Left lung (tissue), 10 donors: Measurements from ENCODE around the gene DNAJB7. TPM values are rescaled to one million over a fixed set of nuclear protein-coding genes. Genes with fewer than 3 reads are reported as not detected.
A peak's percentile ranks its signal among the peaks of the same experiment; 100 is the strongest.
"Not testable (repeated sequence)": the region's sequence is repeated elsewhere in the genome, so short reads cannot be mapped to it uniquely, and the experiment has no call there.

Experiments used
- ATAC-seq: fragments of 200-7000 bp; cut with Tn5 transposase; one replicate; pipeline ENCODE4 v1.9.1; 2020; ENCODE audit warnings: moderate library complexity
- DNase-seq, 4 donors: peaks; one replicate each; pipeline ENCODE4 v3.0.0-alpha.2; 2013 to 2020
- H3K27ac ChIP-seq, 2 donors: fragments of 200-600 bp; sonication (generic) in 1 of 2; one replicate each; pipeline versions ENCODE4 v1.5.0 to v1.8.0; 2020 to 2021
- H3K27me3 ChIP-seq, 2 donors: fragments of 200-600 bp; sonication (generic) in 1 of 2; one replicate each; pipeline versions ENCODE4 v1.5.0 to v1.8.0; 2020 to 2021
- H3K36me3 ChIP-seq, 2 donors: fragments of 200-600 bp; sonication (generic) in 1 of 2; one replicate each; pipeline versions ENCODE4 v1.5.0 to v1.8.0; 2020 to 2021
- H3K4me1 ChIP-seq, 2 donors: fragments of 200-600 bp; one replicate each; pipeline ENCODE4 v1.8.0; 2021
- H3K4me3 ChIP-seq, 2 donors: fragments of 200-600 bp; sonication (generic) in 1 of 2; one replicate each; pipeline versions ENCODE4 v1.5.0 to v1.8.0; 2020 to 2021; ENCODE audit warnings: mild to moderate bottlenecking in 1 of 2
- H3K9me3 ChIP-seq, 2 donors: fragments of 200-600 bp; sonication (generic) in 1 of 2; one replicate each; pipeline versions ENCODE4 v1.5.0 to v1.8.0; 2020 to 2021
- CTCF ChIP-seq, 2 donors: fragments of 200-600 bp; sonication (generic) in 1 of 2; IDR thresholded peaks; one replicate each; pipeline versions ENCODE4 v1.5.0 to v1.8.0; 2021; ENCODE audit warnings: antibody characterized with exemption in 2 of 2
- intact Hi-C, 2 donors: fragments of 100-400 bp; cut with DNase I; formaldehyde crosslinking; loops; one replicate each; pipeline versions ENCODE4 v1.11.2 to v1.14.2; 2022
- polyA plus RNA-seq, 6 donors: library from polyadenylated mRNA; unstranded; fragments of 120-200 nt; gene quantifications; one replicate each; pipeline ENCODE4 v1.2.1, GENCODE V29; 2013; ENCODE audit not compliant: insufficient read length in 6 of 6
- total RNA-seq, 2 donors: library from RNA; stranded (reverse); fragmentation: NEBNext Ultra II Directional; extraction: Animal tissue kit (Norgen Biotek cat#: 25700); gene quantifications; one replicate each; pipeline ENCODE4 v1.2.1, GENCODE V29; 2021
- donor health status: DM: no; HTN: yes; CAD: no.
- donor health status: DM: no; HTN: no; CAD: no.

Gene DNAJB7
- total and polyA plus RNA-seq, 8 donors = 0.89 to 1.3 (median 1.1) TPM; not detected in 2

- TF ChIP-seq CTCF (IDR thresholded peaks at IDR 0.05) = no peak
- ATAC-seq (no peak), DNase-seq (no peak)
- Histone ChIP-seq H3K4me3 (no peak overlapping the region), H3K27ac (no peak overlapping the region), H3K4me1 (no peaks in the 10 kb centered on the region), H3K27me3 (no peaks in the 10 kb centered on the region), H3K9me3 (no peaks in the 10 kb centered on the region), H3K36me3 (peaks cover 0 to 98% of the 10 kb centered on the region in 2 donors)
- intact Hi-C loops = loop anchor here in 1 of 2 donors (10.0 kb wide), 1 partner anchor 306 kb away; no protein-coding TSS in a partner anchor
Observed at GRCh38 chr22:40829131-40829530, 32.8 kb downstream of the DNAJB7 start.

GRCh38 chr22:40826984-40827741, 34.8 kb downstream of the DNAJB7 start:
- Histone ChIP-seq H3K4me1 (no peaks in the 10 kb centered on the region), H3K27me3 (no peaks in the 10 kb centered on the region), H3K27ac (no peak overlapping the region), H3K9me3 (no peaks in the 10 kb centered on the region), H3K36me3 (peaks cover 0 to 96% of the 10 kb centered on the region in 2 donors), H3K4me3 (no peak overlapping the region)
- DNase-seq (no peak), ATAC-seq (no peak)
- no peak for TF ChIP-seq CTCF (IDR thresholded peaks at IDR 0.05)
- intact Hi-C loops = loop anchor here in 1 of 2 donors (10.0 kb wide), 1 partner anchor 308 kb away; no protein-coding TSS in a partner anchor

GRCh38 chr22:40826292-40826691, 35.6 kb downstream of the DNAJB7 start:
- not testable (repeated sequence) for H3K4me3 ChIP-seq, H3K27me3 ChIP-seq, H3K4me1 ChIP-seq, H3K27ac ChIP-seq, ATAC-seq, DNase-seq, H3K9me3 ChIP-seq
- intact Hi-C loops = loop anchor here in 1 of 2 donors (10.0 kb wide), 1 partner anchor 309 kb away; no protein-coding TSS in a partner anchor
- H3K36me3 ChIP-seq = peaks cover 0 to 87% of the 10 kb centered on the region in 2 donors

GRCh38 chr22:40823426-40823825, 38.5 kb downstream of the DNAJB7 start:
- ATAC-seq = no peak

GRCh38 chr22:40819599-40820140, 42.2 kb downstream of the DNAJB7 start:
- Histone ChIP-seq H3K4me1 (peaks cover 4 to 33% of the 10 kb centered on the region in 2 donors), H3K36me3 (peaks cover 0 to 22% of the 10 kb centered on the region in 2 donors), H3K27me3 (no peaks in the 10 kb centered on the region), H3K27ac (peak overlapping the region; percentile 73 to 77), H3K4me3 (peak overlapping the region; percentile 93 to 96), H3K9me3 (no peaks in the 10 kb centered on the region)
- TF ChIP-seq CTCF (IDR thresholded peaks at IDR 0.05) = no peak
- peak; percentile 24 for ATAC-seq
- intact Hi-C loops = loop anchor here in 1 of 2 donors (10.0 kb wide), 1 partner anchor 315 kb away; no protein-coding TSS in a partner anchor
- DNase-seq = peak in 1 of 4 donors; percentile 44

More at GRCh38 chr22:40823426-40823825, 38.5 kb downstream of the DNAJB7 start:
- Histone ChIP-seq H3K36me3 (peaks cover 0 to 59% of the 10 kb centered on the region in 2 donors), H3K9me3 (no peaks in the 10 kb centered on the region), H3K4me1 (peaks cover under 1 to 15% of the 10 kb centered on the region in 2 donors), H3K4me3 (no peak overlapping the region), H3K27ac (no peak overlapping the region), H3K27me3 (no peaks in the 10 kb centered on the region)
- intact Hi-C loops = loop anchor here in 1 of 2 donors (10.0 kb wide), 1 partner anchor 311 kb away; no protein-coding TSS in a partner anchor
- TF ChIP-seq CTCF (IDR thresholded peaks at IDR 0.05) = no peak
- no peak for DNase-seq
